Measurements from ENCODE around the gene R3HDM4.
"Not testable (repeated sequence)": the region's sequence is repeated elsewhere in the genome, so short reads cannot be mapped to it uniquely, and the experiment has no call there.

Gene R3HDM4

DNA sequence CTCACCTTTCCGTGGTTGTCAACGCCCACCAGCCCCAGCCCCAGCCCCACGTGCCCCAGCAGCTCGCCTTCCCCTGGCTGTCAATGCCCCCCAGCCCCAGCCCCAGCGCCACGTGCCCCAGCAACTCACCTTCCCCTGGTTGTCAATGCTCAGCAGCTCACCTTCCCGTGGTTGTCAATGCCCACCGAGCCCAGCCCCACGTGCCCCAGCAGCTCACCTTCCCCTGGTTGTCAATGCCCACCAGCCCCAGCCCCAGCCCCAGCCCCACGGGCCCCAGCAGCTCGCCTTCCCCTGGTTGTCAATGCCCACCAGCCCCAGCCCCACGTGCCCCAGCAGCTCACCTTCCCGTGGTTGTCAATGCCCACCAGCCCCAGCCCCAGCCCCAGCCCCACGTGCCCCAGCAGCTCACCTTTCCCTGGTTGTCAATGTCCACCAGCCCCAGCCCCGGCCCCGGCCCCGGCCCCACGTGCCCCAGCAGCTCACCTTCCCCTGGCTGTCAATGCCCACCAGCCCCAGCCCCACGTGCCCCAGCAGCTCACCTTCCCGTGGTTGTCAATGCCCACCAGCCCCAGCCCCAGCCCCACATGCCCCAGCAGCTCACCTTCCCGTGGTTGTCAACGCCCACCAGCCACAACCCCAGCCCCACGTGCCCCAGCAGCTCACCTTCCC is 34.9 kb downstream of the R3HDM4 start:
- DNase-seq (ENCODE audit: low read depth in 2 of 3, low spot score in 2 of 3): not testable (repeated sequence)

DNA sequence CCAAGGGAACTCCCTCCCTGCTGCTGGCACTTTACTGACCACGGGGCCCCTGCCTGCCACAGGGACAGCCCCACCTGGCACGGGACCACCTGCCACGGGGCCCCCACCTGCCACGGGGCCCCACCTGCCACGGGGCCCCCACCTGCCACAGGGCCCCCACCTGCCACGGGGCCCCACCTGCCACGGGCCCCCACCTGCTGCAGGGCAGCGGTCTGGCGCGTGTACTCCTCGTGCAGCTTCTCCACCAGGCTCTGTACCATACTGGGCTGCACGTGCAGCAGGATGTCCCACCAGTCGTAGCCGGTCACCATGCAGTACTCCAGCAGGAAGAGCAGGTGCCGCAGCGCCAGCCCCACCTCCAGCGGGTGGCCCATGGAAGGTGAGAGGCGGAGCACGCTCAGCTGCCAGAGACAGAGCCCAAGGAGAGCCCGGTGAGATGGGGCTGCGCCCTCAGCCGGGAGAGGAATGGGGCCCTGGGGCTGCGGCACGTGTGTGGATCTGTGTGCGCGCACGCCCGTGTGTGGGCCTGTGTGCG is 36.2 kb downstream of the R3HDM4 start:
- DNase-seq (ENCODE audit: low read depth in 2 of 3, low spot score in 2 of 3): no peak

DNA sequence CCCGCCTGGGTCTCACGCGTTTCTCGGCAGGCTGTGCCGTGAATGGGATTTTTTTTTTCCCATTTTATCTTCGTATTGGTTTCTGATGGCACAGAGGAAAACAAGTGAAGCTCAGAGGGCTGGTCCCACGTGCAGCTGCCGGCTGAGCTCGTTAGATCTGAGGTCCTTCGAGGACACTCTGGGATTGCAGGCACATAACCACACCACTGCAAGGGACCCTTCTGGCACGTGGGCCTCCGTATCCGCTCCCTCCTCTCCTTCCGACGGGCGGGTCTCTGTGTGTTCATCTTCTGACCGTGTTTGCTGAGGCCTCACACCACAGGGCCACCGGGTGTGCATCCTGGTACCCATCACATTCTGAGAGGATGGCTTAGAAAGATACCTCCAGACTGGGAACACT is 36.9 kb downstream of the R3HDM4 start:
- DNase-seq (ENCODE audit: low read depth in 2 of 3, low spot score in 2 of 3): no peak

DNA sequence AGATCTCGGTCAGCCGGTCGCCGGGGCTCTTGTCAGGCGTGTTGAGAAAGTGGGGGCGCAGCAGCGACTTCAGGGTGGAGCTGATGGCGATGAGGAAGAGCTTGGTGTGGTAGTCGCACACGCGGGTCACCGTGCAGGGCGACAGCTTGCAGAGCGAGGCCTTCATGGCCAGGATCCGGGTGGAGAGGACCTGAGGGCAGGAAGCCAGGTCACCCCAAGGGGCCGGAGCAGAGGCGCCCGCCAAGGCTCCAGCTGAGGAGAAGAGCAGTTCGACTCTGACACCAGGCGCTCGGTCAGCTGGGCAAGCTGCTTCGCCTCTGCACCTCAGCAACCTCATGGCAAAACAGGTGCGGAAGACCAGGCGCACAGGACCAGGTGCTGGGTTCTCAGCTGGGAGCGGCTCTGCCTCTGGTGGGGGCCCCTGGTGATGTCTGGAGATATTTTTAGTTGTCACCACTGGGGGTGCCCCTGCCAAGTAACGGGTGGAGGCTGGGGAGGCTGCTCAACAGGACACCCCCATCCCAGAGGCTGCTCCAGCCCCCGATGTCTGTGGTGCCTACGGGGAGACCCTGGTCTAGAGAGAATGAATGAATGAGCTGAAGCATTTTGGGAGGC is 37.6 kb downstream of the R3HDM4 start:
- no peak for DNase-seq (ENCODE audit: low read depth in 2 of 3, low spot score in 2 of 3)

DNA sequence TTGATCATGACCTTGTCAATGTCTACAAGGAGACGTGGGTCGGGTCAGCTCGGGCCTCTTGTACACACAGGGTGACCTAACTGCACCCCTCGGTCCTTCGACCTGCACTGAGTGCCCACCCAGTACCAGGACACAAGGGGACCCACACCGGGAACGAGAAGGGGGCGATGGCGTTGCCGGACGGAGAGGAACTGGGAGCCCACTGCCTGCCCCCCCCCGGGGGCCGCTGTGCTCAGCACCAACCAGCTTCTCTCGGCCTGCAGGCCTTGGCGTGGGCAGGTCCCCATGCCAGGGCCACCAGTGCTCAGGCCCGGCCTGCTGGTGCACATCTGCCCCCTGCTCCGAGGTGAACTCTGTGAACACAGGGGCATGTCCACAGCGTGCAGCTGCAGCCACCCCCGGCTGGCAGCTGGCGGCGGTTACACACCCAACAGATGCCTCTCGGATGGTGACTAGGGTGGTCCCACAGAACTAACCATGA is 39.4 kb downstream of the R3HDM4 start:
- no peak for DNase-seq (ENCODE audit: low read depth in 2 of 3, low spot score in 2 of 3)

DNA sequence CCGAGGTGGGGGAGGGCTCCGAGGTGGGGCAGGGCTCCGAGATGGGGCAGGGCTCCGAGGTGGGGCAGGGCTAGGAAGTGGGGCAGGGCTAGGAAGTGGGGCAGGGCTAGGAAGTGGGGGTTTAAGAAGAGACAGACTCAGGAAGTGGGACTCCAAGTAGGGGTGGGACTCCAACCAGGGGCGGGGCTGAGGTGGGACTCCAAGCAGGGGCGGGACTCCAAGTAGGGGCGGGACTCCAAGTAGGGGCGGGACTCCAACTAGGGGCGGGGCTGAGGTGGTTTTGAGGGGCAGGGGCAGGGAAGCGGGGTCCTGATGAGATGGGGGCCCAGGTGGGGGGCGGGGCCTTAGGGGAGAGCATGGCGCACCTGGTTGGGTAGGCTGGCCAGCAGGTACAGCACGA is 39.9 kb downstream of the R3HDM4 start:
- DNase-seq (ENCODE audit: low read depth in 2 of 3, low spot score in 2 of 3): peak in 1 of 3 experiments; percentile 44

DNA sequence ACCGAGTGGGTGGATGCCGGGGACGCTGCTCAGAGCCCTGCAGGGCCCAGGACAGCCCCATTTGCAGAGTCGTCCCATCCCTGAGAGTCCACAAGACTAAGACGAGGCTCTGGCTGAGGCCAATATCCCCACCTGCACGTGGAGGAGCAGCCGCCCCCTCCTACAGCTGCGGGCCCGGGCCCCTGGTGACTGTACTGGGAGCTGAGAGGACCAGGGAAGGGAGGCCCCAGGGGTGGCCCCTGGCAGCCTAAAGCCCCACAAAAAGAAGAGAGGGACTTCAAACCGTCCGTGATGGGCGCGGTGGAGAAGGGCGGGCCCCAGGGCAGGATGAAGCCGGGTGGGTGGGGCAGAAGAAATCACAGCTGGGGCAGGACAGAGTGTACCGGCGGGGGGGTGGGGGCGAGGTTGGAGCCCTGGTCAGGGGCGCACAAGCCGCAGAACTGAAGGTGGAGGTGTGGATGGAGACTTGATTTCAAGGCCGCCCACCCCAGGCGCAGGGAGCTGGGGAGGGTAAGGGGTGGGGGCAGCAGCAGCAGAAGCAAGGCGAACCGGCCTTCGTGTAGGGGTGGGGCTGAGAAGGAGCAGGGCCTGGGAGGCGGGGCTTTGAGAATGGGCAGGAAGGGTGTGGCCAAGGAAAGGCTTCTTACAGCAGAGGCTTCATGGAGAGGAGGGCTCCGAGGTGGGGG is 40.6 kb downstream of the R3HDM4 start:
- peak in 2 of 3 experiments; percentile 51 to 56 for DNase-seq (ENCODE audit: low read depth in 2 of 3, low spot score in 2 of 3)

DNA sequence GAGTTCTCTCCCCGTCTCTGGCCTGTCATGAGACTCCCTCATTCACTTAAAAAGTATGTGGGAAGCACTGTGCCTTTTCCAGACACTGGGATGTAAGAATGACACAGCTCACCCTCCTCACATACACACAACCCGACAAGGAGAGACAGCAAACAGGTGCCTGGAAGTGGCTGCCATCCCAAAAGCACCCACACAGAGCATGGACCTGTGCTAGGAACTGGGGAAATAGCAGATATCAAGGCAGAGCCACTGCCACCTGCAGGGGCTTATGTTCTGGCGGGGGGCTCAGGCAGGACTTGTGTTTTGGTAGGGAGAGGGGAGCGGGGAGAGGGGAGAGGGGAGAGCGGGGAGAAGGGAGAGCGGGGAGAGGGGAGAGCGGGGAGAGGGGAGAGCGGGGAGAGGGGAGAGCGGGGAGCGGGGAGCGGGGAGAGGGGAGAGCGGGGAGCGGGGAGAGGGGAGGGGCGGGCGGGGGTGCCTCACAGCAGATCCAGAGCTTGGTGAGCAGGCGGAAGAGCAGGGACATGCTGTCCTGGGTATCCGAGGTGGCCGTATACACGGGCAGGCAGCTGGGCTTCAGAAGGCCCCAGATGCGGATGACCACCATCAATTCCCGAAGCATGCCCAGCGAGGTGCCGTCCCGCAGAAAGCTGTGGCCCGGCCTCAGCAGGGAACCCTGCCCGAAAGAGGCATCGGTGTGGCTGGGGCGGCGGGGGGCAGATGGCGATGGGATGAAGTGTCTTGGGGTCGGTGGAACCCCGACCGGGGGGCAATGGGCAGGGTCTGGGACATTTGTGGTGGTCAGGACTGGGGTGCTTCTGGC is 41.4 kb downstream of the R3HDM4 start:
- DNase-seq (ENCODE audit: low read depth in 2 of 3, low spot score in 2 of 3): no peak

DNA sequence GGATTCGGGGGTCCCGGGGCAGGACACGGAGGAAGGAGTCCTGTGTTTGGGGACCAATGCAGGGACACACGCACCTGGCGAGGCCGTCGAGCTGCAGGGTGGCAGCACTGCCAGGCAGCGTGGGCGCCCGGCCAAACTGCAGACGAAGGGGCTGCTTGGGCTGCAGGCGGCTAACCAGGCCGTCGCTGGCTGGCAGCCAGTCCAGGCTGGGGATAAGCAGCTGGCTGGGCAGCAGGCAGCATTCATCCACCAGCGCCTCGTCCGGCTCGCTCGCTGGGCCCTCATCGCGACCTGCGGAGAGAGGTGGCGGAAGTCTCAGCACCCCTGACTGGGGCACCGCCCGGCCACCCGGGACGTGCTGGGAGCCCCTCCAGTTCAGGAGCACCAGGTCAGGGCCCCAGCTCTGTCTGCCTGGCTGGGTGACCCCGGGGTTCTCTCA is 42.0 kb downstream of the R3HDM4 start:
- no peak for DNase-seq (ENCODE audit: low read depth in 2 of 3, low spot score in 2 of 3)

DNA sequence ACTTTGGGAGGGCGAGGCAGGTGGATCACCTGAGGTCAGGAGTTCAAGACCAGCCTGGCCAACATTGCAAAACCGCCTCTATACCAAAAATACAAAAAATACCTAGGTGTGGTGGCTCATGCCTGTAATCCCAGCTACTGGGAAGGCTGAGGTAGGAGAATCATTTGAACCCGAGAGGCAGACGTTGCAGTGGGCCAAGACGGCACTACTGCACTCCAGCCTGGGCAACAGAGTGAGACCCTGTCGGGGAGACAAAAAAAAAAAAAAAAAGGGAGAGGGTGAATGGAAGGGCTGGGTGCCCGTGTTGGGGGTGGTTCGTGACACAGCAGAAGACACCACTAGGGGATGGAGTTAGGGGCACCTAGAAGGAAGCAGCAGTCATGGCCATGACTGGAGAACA is 42.7 kb downstream of the R3HDM4 start:
- DNase-seq (ENCODE audit: low read depth in 2 of 3, low spot score in 2 of 3): no peak

DNA sequence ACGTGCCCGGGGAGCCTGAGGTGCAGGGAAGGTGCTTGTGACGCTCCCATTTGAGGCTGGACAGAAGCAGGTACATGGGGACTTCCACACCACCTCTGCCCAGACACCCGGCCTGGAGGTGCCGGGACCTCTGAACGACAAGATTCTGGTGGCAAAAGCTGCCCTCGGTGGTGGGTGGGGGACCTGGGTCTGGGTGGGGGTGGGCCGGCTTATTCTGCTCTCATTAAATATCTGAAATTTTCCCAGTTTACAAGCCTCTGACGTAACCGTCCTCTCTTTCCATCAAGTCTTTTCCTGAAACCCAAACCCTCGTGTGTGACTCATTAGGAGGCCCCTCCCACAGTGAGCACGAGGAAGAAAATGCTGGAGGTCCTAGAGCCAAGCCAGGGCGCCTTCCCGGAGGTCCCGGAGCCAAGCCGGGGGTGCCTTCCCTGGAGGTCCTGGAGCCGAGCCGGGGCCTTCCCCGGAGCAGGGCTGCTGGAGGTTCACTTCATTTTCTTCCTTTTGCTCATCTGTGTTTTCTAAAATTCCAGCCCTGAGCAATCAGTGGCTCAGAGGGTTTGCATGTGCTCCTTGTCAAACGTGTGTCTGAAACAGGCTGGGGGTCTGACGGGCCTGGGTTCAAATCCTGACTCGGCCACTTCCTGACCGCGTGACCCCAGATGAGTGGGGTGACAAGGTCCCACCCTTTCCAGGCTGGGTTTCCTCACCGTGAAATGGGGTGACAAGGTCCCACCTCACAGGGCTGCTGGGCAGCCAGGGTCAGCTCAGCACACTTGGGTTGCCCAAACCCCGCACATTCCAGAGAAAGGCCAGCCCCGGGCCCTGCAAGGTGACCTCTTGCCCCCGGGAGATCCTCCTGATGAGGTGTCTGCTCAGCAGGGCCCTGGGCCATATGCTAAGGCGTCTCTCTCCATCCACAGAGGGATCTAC is 43.5 kb downstream of the R3HDM4 start:
- DNase-seq (ENCODE audit: low read depth in 2 of 3, low spot score in 2 of 3): no peak

DNA sequence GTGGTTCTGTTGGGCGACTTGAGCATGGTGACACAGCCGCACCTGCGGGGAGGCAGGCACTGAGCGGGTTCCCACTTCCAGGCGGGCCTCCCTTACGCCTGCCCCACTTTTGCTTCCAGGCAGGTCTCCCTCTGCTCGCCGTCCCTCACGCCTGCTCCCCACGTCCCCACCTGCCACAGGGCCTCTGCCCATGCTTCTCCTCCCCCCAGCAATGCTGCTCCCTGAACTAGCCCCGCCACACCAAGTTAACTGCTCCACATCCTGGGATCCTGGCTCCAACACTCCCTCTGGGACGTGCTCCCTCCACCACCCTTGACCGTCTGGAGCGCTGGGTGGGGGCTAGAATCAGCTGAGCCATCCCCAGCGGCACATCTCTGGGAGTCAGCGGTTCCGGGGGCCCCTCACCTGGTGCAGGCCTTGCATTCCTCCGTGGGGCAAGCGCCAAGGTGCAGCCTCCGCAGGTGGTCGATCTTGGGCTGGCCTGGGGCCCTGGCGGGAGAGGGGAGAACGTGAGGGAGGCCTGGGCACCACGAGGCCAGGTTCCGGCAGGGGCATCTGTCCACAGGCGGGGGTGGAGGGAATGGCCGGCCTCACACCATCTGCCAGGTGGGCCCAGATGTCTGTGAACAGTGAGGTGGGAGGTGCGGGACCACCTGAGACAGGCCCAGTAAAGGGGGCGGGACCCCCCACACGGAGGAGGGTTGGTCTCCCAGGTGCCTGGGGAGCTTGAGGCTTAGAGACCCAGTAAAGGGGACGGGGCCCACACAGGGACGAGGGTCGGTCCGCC is 44.4 kb downstream of the R3HDM4 start:
- no peak for DNase-seq (ENCODE audit: low read depth in 2 of 3, low spot score in 2 of 3)

DNA sequence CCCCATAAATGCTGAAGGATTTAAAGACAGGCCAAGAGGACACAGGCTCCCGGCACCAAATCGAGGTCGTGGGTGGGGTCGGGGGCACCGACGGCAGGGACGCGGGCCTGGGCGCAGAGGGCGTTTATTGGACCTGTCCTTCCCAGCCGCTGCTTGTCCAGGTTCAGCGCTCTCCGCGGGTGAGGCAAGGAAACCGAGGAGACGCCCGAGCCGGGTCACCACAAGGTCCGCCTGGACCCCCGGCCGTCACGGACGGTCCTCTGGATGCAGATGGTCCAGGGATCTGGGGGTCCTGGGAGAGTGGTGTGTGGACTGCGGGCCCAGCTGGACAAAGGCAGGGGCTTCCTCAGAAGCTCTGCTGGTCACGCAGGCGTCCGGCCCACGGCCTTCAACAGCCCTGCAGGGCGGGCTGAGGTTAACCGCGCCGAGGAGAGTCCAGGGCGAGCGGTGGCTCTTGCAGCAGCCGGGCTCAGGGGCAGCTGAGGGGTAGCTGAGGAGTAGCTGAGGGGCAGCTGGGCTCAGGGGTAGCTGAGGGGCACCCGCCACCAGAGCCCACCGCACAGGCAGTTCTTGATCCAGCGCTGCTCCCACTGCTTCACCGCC is 45.1 kb downstream of the R3HDM4 start:
- no peak for DNase-seq (ENCODE audit: low read depth in 2 of 3, low spot score in 2 of 3)

DNA sequence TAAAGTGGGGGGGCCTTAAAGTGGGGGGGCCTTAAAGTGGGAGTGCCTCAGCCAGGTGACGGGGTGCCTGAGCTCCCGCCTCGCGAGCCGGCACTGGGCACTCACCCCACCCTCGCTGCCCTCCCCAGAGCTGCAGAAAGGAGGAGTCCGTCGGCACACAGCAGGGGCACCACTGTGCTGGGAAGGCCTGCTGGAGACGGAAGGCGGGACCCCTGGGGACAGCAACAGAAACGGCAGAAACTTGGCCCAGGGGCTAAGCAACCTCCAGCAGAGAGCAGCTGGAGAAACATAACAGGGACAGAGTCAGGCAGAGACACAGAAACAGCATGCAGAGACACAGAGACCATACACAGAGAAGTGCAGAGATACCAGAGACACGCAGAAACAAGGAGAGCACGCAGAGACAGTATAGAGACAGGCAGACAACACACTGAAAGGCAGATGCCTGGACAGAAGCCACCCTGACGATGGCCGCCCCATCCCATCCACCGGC is 45.7 kb downstream of the R3HDM4 start:
- DNase-seq (ENCODE audit: low read depth in 2 of 3, low spot score in 2 of 3): no peak

DNA sequence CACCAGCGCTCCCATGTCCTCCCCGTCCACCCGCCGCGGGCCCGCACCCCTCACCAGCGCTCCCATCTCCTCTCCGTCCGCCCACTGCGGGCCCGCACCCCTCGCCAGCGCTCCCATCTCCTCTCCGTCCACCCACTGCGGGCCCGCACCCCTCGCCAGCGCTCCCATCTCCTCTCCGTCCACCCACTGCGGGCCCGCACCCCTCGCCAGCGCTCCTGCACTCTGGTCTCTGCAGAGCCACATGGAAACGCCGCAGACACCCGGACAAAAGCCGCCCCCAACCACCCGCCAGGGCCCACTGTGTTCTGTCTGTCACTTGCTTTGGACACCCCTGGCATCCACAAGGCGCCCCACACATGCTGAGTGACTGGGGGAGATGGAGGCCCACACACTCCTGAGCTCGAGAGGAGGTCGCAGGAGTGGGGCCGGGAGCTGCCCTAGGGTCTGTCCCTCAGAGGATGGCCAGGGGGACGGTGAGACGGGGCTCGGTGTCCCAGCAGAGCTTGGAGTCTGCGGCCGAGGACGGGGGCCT is 46.2 kb downstream of the R3HDM4 start:
- DNase-seq (ENCODE audit: low read depth in 2 of 3, low spot score in 2 of 3): no peak

DNA sequence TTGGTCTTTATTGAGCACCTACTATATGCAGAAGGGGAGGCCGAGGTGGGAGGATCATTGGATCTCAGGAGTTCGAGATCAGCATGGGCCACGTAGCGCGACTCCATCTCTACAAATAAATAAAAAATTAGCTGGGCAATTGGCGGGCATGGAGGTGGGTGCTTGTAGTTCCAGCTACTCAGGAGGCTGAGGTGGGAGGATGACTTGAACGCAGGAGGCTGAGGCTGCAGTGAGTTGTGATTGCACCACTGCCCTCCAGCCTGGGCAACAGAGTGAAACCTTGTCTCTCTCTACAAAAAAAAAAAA is 49.8 kb downstream of the R3HDM4 start:
- DNase-seq (ENCODE audit: low read depth in 2 of 3, low spot score in 2 of 3): no peak

DNA sequence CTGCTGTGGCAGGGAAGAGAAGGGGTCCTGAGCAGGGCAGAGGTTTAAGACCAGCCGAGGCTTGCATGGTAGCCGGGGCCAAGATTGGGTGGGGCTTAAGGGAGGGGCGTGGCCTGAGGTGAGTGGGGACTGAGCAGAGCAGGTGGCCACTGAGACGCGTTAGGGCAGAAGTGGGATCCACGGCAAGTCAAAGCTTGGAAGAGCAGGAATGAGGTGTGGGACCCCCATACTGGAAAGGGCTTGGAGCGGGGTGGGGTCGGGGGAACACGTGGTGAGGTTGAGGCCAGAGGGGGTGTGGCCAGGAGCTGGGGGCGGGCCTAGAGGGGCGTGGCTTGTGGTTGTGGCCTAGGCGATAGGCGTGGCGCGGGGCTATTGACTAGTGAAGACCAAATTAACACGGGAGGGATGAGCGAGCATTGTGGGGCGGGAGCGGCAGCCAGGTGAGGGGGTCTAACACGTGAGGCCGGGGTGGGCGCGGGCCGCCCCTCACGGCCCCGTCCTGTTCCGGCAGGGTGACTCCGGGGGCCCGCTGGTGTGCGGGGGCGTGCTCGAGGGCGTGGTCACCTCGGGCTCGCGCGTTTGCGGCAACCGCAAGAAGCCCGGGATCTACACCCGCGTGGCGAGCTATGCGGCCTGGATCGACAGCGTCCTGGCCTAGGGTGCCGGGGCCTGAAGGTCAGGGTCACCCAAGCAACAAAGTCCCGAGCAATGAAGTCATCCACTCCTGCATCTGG is 50.3 kb downstream of the R3HDM4 start:
- DNase-seq (ENCODE audit: low read depth in 2 of 3, low spot score in 2 of 3): peak; percentile 25 to 63 (median 49)
